SK-N-MC (cell line): ENCODE data around the gene DNAH1.

Experiments used
- EZH2 ChIP-seq: fragments of 200-600 bp; sonication (generic); IDR thresholded peaks from one replicate; pipeline ENCODE4 v1.6.1; 2017; ENCODE audit warnings: antibody characterized with exemption
- POLR2AphosphoS5 ChIP-seq: IDR thresholded peaks from 2 replicates; pipeline ENCODE4 v1.6.1; 2012; ENCODE audit warnings: mild to moderate bottlenecking, low read depth, low read length, borderline replicate concordance

DNA sequence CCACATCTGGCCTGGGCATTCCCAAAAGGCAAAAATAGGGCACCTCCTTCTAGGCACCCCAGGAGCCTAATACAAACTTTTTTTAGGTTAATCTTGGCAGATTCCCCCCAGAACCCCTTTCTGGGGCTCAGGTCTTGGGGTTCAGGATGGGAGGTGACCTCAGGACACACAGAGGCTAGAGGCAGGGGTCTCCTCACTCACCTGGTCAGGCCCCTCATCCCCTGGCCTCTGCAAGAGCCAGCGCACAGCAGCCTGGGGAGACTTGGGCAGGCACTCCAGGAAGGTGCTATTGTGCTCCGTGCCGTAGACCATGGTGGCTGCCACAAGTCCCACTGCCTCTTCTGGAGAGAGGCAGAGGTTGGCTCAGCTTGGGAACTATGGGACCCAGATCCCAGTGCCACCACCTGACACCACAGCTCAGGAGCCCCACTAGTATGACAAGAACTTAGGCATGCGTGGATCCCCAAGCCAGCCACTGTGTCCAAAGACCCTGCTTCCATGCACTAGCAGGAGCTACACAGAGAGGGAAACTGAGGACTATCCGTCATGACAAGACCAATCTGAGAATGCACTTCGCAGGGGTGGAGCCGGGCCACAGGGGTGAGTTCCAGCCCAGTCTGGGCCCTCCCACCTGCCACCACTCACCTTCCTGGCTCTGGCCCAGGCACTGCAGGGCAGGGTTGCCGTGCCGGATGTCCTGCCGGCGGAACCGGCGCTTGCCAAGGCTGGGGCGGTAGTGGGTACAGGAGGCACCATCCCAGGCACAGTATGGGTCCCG, 121.4 kb downstream of the DNAH1 start:
- no peak for TF ChIP-seq EZH2
- no peak for TF ChIP-seq POLR2AphosphoS5
